MM.1S (cell line): ENCODE results near the gene NSFL1C.

Experiments used
- DNase-seq: peaks from one replicate; pipeline ENCODE4 v3.0.0-alpha.2; 2015
- H2AFZ ChIP-seq: fragments of 300-600 bp; sonication (generic); 2 replicates; pipeline ENCODE4 v1.6.0; 2016; ENCODE audit warnings: antibody characterized with exemption, low read length
- H3F3A ChIP-seq: fragments of 300-600 bp; sonication (generic); 2 replicates; pipeline ENCODE4 v1.6.1; 2016; ENCODE audit warnings: mild to moderate bottlenecking, antibody characterized with exemption, low read length, moderate library complexity, mixed read lengths; ENCODE audit not compliant: insufficient read depth
- H3K27ac ChIP-seq: fragments of 300-600 bp; sonication (generic); 2 replicates; pipeline ENCODE4 v1.5.1; 2016; ENCODE audit warnings: mild to moderate bottlenecking, low read length
- H3K27me3 ChIP-seq: fragments of 300-600 bp; sonication (generic); replicated peaks from 2 replicates; pipeline ENCODE4 v1.6.0; 2016; ENCODE audit warnings: low read length; ENCODE audit not compliant: insufficient read depth
- H3K36me3 ChIP-seq: fragments of 300-600 bp; sonication (generic); replicated peaks from 2 replicates; pipeline ENCODE4 v1.6.1; 2016; ENCODE audit warnings: mild to moderate bottlenecking, low read length, mixed read lengths; ENCODE audit not compliant: insufficient read depth
- H3K4me1 ChIP-seq: fragments of 300-600 bp; sonication (generic); 2 replicates; pipeline ENCODE4 v1.6.1; 2016; ENCODE audit warnings: low read length, mixed read lengths
- H3K4me2 ChIP-seq: fragments of 300-600 bp; sonication (generic); 2 replicates; pipeline ENCODE4 v1.6.0; 2016; ENCODE audit warnings: low read depth, low read length
- H3K4me3 ChIP-seq: fragments of 300-600 bp; sonication (generic); 2 replicates; pipeline ENCODE4 v1.5.1; 2016; ENCODE audit warnings: low read length, mixed read lengths
- H3K79me2 ChIP-seq: fragments of 300-600 bp; sonication (generic); 2 replicates; pipeline ENCODE4 v1.6.1; 2016; ENCODE audit warnings: mixed run types, low read length, mixed read lengths
- H3K9ac ChIP-seq: fragments of 300-600 bp; sonication (generic); 2 replicates; pipeline ENCODE4 v1.6.1; 2016; ENCODE audit warnings: low read length, mixed read lengths
- H3K9me2 ChIP-seq: fragments of 300-600 bp; sonication (generic); replicated peaks from 2 replicates; pipeline ENCODE4 v1.6.1; 2016; ENCODE audit warnings: mild to moderate bottlenecking, low read length, mixed read lengths; ENCODE audit not compliant: insufficient read depth
- H3K9me3 ChIP-seq: fragments of 300-600 bp; sonication (generic); replicated peaks from 2 replicates; pipeline ENCODE4 v1.6.1; 2016; ENCODE audit warnings: mild to moderate bottlenecking, low read length, mixed read lengths; ENCODE audit not compliant: insufficient read depth
- H4K20me1 ChIP-seq: fragments of 300-600 bp; sonication (generic); 2 replicates; pipeline ENCODE4 v1.6.1; 2016; ENCODE audit warnings: mild to moderate bottlenecking, low read length, moderate library complexity, mixed read lengths; ENCODE audit not compliant: insufficient read depth
- CTCF ChIP-seq: fragments of 300-600 bp; sonication (generic); IDR thresholded peaks from 2 replicates; pipeline ENCODE4 v1.5.1; 2016; ENCODE audit warnings: antibody characterized with exemption, low read length, mixed read lengths
- EZH2 ChIP-seq: fragments of 300-600 bp; sonication (generic); optimal IDR thresholded peaks from 2 replicates; pipeline ENCODE3; 2017; ENCODE audit warnings: low read depth, mild to moderate bottlenecking, antibody characterized with exemption, low read length, mixed read lengths
- EZH2phosphoT487 ChIP-seq: fragments of 300-600 bp; sonication (generic); IDR thresholded peaks from 2 replicates; pipeline ENCODE4 v1.6.1; 2018; ENCODE audit warnings: antibody characterized with exemption, low read length

The NSFL1C gene

GRCh38 chr20:1436263-1436662, 30.4 kb downstream of the NSFL1C start:
- Histone ChIP-seq H3K79me2 (no peaks in the 10 kb centered on the region), H2AFZ (no peak overlapping the region), H3K9ac (no peak overlapping the region), H3K9me3 (no peaks in the 10 kb centered on the region), H3K4me3 (no peak overlapping the region), H3K4me2 (no peak overlapping the region), H3K9me2 (no peaks in the 10 kb centered on the region), H3K4me1 (peaks cover 11% of the 10 kb centered on the region), H3K27me3 (peaks cover 23% of the 10 kb centered on the region; the same call in 1 of the 2 replicates), H3F3A (peaks cover 4% of the 10 kb centered on the region), H3K36me3 (no peaks in the 10 kb centered on the region), H4K20me1 (peaks cover 8% of the 10 kb centered on the region; the same call in 1 of the 2 replicates), H3K27ac (no peak overlapping the region)
- TF ChIP-seq EZH2 (no peak), EZH2phosphoT487 (no peak), CTCF (no peak)
- DNase-seq = no peak

GRCh38 chr20:1435337-1435699, 31.3 kb downstream of the NSFL1C start:
- H3K79me2 ChIP-seq = no peaks in the 10 kb centered on the region
- peaks cover 11% of the 10 kb centered on the region for H3K4me1 ChIP-seq
- peaks cover 4% of the 10 kb centered on the region for H3F3A ChIP-seq
- H3K4me3 ChIP-seq = no peak overlapping the region
- H3K36me3 ChIP-seq = no peaks in the 10 kb centered on the region
- peaks cover 8% of the 10 kb centered on the region; the same call in 1 of the 2 replicates for H4K20me1 ChIP-seq
- TF ChIP-seq EZH2 (no peak), EZH2phosphoT487 (no peak), CTCF (no peak)
- no peak overlapping the region for H3K27ac ChIP-seq
- peaks cover 25% of the 10 kb centered on the region; the same call in 1 of the 2 replicates for H3K27me3 ChIP-seq
- H3K9me3 ChIP-seq = no peaks in the 10 kb centered on the region
- no peak overlapping the region for H3K9ac ChIP-seq
- H3K9me2 ChIP-seq = no peaks in the 10 kb centered on the region
- no peak overlapping the region for H2AFZ ChIP-seq
- no peak for DNase-seq
- H3K4me2 ChIP-seq = no peak overlapping the region

- Histone ChIP-seq H3K9ac (no peak overlapping the region), H4K20me1 (peaks cover 8% of the 10 kb centered on the region; the same call in 1 of the 2 replicates), H2AFZ (no peak overlapping the region), H3K9me2 (no peaks in the 10 kb centered on the region), H3K9me3 (no peaks in the 10 kb centered on the region), H3K4me2 (peak overlapping the region; percentile 48), H3K79me2 (no peaks in the 10 kb centered on the region), H3K4me1 (peaks cover 11% of the 10 kb centered on the region), H3K36me3 (no peaks in the 10 kb centered on the region), H3K4me3 (no peak overlapping the region), H3K27ac (no peak overlapping the region), H3K27me3 (peaks cover 30% of the 10 kb centered on the region; the same call in 1 of the 2 replicates), H3F3A (peaks cover 4% of the 10 kb centered on the region)
- no peak for TF ChIP-seq EZH2phosphoT487
- TF ChIP-seq EZH2 = no peak
- no peak for TF ChIP-seq CTCF
- peak; percentile 93 for DNase-seq
These were observed 31.9 kb downstream of the NSFL1C start for GRCh38 chr20:1434571-1435336.
